Right renal pelvis (tissue), 4 donors: Measurements from ENCODE around the gene OSBPL1A. TPM values are rescaled to one million over a fixed set of nuclear protein-coding genes. Genes with fewer than 3 reads are reported as not detected.

Experiments
- DNase-seq, 4 donors: peaks; one replicate each; pipeline ENCODE4 v3.0.0-alpha.2; 2013; ENCODE audit warnings: low read depth in 4 of 4, low spot score in 3 of 4, missing footprints in 1 of 4
- polyA plus RNA-seq, 4 donors: library from polyadenylated mRNA; unstranded; fragments of 120-200 nt; gene quantifications; one replicate each; pipeline ENCODE4 v1.2.1, GENCODE V29; 2013; ENCODE audit not compliant: insufficient read length in 4 of 4

Gene OSBPL1A
- polyA plus RNA-seq, 4 donors: 51.2 to 57.4 (median 52.4) TPM

GRCh38 chr18:24138409-24138788, 259.2 kb downstream of the OSBPL1A start:
- no peak for DNase-seq

- DNase-seq: no peak
Observed at GRCh38 chr18:24136967-24137373, 260.7 kb downstream of the OSBPL1A start.

- DNase-seq: no peak
Observed at GRCh38 chr18:24130494-24130893, 267.1 kb downstream of the OSBPL1A start.

- DNase-seq: no peak
Observed at GRCh38 chr18:24128700-24129099, 268.9 kb downstream of the OSBPL1A start.

GRCh38 chr18:24127735-24128134, 269.9 kb downstream of the OSBPL1A start:
- DNase-seq: no peak

- DNase-seq: no peak
Observed at GRCh38 chr18:24126155-24126961, 271.3 kb downstream of the OSBPL1A start.

GRCh38 chr18:24121625-24122024, 276.0 kb downstream of the OSBPL1A start:
- DNase-seq: no peak

- no peak for DNase-seq
Observed at GRCh38 chr18:24120676-24121075, 276.9 kb downstream of the OSBPL1A start.

- peak; percentile 62 to 65 (median 65) for DNase-seq
Observed at GRCh38 chr18:24118750-24119577, 278.7 kb downstream of the OSBPL1A start.

- DNase-seq: no peak
Observed at GRCh38 chr18:24115628-24116027, 282.0 kb downstream of the OSBPL1A start.

- DNase-seq: no peak
Observed at GRCh38 chr18:24114924-24115549, 282.6 kb downstream of the OSBPL1A start.

- no peak for DNase-seq
Observed at GRCh38 chr18:24112874-24113615, 284.6 kb downstream of the OSBPL1A start.

- DNase-seq: no peak
Observed at GRCh38 chr18:24112464-24112863, 285.2 kb downstream of the OSBPL1A start.

Other genes with a start within 250 kb of the OSBPL1A start
- gene IMPACT, start 28.8 kb upstream of the OSBPL1A start, polyA plus RNA-seq: 10 to 100 TPM; 61.3 to 83.9 (median 70.8) TPM
- under 1 TPM; 0.06 to 0.20 (median 0.10) TPM for gene HRH4, start 62.8 kb upstream of the OSBPL1A start, polyA plus RNA-seq